SK-N-SH (cell line): ENCODE results near the gene HLA-B. TPM values are rescaled to one million over a fixed set of nuclear protein-coding genes. Genes with fewer than 3 reads are reported as not detected.

ENCODE experiments used
- CTCF ChIA-PET: fragments of 300-600, 350-600 bp; formaldehyde crosslinking; extraction: SDS; loops from one replicate; lab custom pipeline; 2021; lab: Yijun Ruan, JAX
- POLR2A ChIA-PET: fragments of 350-600 bp; sonication (Branson Sonifier 250); formaldehyde crosslinking; extraction: SDS; loops from one replicate; lab custom pipeline; 2020; ENCODE audit warnings: antibody characterized with exemption, inconsistent platforms; lab: Yijun Ruan, JAX
- DNase-seq: peaks from one replicate; pipeline ENCODE4 v3.0.0; 2012
- H2AFZ ChIP-seq: fragments of 200-600 bp; sonication (generic); 2 replicates; pipeline ENCODE4 v1.8.1; 2016; ENCODE audit warnings: antibody characterized with exemption, mild to moderate bottlenecking, low read depth
- H3F3A ChIP-seq: fragments of 200-600 bp; sonication (generic); replicated peaks from 2 replicates; pipeline ENCODE3; 2016; ENCODE audit warnings: antibody characterized with exemption, mild to moderate bottlenecking; ENCODE audit not compliant: insufficient read depth
- H3K27ac ChIP-seq, 2 experiments: fragments of 200-500 bp in 1 of 2; fragments of 200-600 bp in 1 of 2; sonication (Bioruptor generic) in 1 of 2; sonication (generic), shearing (Covaris generic) in 1 of 2; 2 replicates each; pipeline versions ENCODE4 v1.5.1 to v1.6.1; 2014 to 2016; ENCODE audit warnings: low read depth in 2 of 2, inconsistent platforms in 1 of 2, low read length in 1 of 2, mild to moderate bottlenecking in 1 of 2, mixed read lengths in 1 of 2
- H3K27me3 ChIP-seq: fragments of 200-600 bp; sonication (generic), shearing (Covaris generic); 2 replicates; pipeline ENCODE4 v1.6.1; 2016; ENCODE audit warnings: mixed run types; ENCODE audit not compliant: insufficient read depth
- H3K36me3 ChIP-seq, 2 experiments: fragments of 200-500 bp in 1 of 2; fragments of 200-600 bp in 1 of 2; sonication (Bioruptor generic) in 1 of 2; sonication (generic) in 1 of 2; replicated peaks in 1 of 2; 2 replicates each; pipeline versions ENCODE3 to v1.5.1; 2014 to 2016; ENCODE audit warnings: low read length in 1 of 2, mild to moderate bottlenecking in 1 of 2; ENCODE audit not compliant: insufficient read depth in 2 of 2, control insufficient read depth in 1 of 2
- H3K4me1 ChIP-seq, 2 experiments: fragments of 200-500 bp in 1 of 2; fragments of 200-600 bp in 1 of 2; sonication (Bioruptor generic) in 1 of 2; sonication (generic), shearing (Covaris generic) in 1 of 2; 2 replicates each; pipeline versions ENCODE4 v1.5.1 to v1.6.1; 2014 to 2016; ENCODE audit warnings: low read depth in 1 of 2, low read length in 1 of 2, mixed run types in 1 of 2; ENCODE audit not compliant: insufficient read depth in 2 of 2, control insufficient read depth in 1 of 2
- H3K4me2 ChIP-seq: fragments of 200-600 bp; sonication (generic), shearing (Covaris generic); 2 replicates; pipeline ENCODE4 v1.6.1; 2017; ENCODE audit warnings: mixed run types
- H3K4me3 ChIP-seq, 2 experiments: fragments of 200-500 bp in 1 of 2; fragments of 200-600 bp in 1 of 2; sonication (Bioruptor generic) in 1 of 2; sonication (generic), shearing (Covaris generic) in 1 of 2; 2 replicates each; pipeline versions ENCODE4 v1.5.1 to v1.8.1; 2014 to 2016; ENCODE audit warnings: low read depth in 2 of 2, inconsistent platforms in 1 of 2, low read length in 1 of 2, mild to moderate bottlenecking in 1 of 2, mixed read lengths in 1 of 2, moderate library complexity in 1 of 2
- H3K79me2 ChIP-seq: fragments of 200-600 bp; sonication (generic); 2 replicates; pipeline ENCODE4 v1.8.1; 2017; ENCODE audit warnings: mild to moderate bottlenecking; ENCODE audit not compliant: insufficient read depth
- H3K9ac ChIP-seq: fragments of 200-600 bp; sonication (generic); 2 replicates; pipeline ENCODE4 v1.6.1; 2017; ENCODE audit warnings: mixed run types
- H3K9me2 ChIP-seq: fragments of 200-600 bp; sonication (generic); 2 replicates; pipeline ENCODE4 v1.6.1; 2017; ENCODE audit warnings: mixed run types
- H3K9me3 ChIP-seq: fragments of 200-600 bp; sonication (generic); 2 replicates; pipeline ENCODE4 v1.6.1; 2017; ENCODE audit warnings: mixed run types, mild to moderate bottlenecking, moderate library complexity
- H4K20me1 ChIP-seq: fragments of 200-600 bp; sonication (generic); 2 replicates; pipeline ENCODE4 v1.6.1; 2017; ENCODE audit warnings: mild to moderate bottlenecking, mixed run types; ENCODE audit not compliant: insufficient read depth
- CHD2 ChIP-seq: fragments of 150-350 bp; IDR thresholded peaks from 2 replicates; pipeline ENCODE4 v1.6.1; 2018; ENCODE audit warnings: low read length; ENCODE audit not compliant: partially characterized antibody
- EZH2phosphoT487 ChIP-seq: fragments of 200-600 bp; sonication (generic); IDR thresholded peaks from 2 replicates; pipeline ENCODE4 v1.6.1; 2017; ENCODE audit warnings: low read depth, mixed run types, mild to moderate bottlenecking, antibody characterized with exemption, moderate library complexity, borderline replicate concordance
- FOSL2 ChIP-seq: IDR thresholded peaks from 2 replicates; pipeline ENCODE4 v1.4.0; 2012; ENCODE audit warnings: low read depth, mild to moderate bottlenecking, moderate library complexity, borderline replicate concordance
- GATA2 ChIP-seq: sonication (generic); formaldehyde crosslinking; IDR thresholded peaks from 2 replicates; pipeline ENCODE4 v1.5.0; 2020; ENCODE audit warnings: mild to moderate bottlenecking, missing genetic modification reagents
- IRF3 ChIP-seq: fragments of 150-350 bp; IDR thresholded peaks from 2 replicates; pipeline ENCODE4 v1.6.1; 2016; ENCODE audit warnings: mild to moderate bottlenecking, low read depth, low read length
- JUND ChIP-seq: IDR thresholded peaks from 2 replicates; pipeline ENCODE4 v1.4.0; 2012
- MXI1 ChIP-seq: IDR thresholded peaks from 2 replicates; pipeline ENCODE4 v1.6.1; 2012; ENCODE audit warnings: mild to moderate bottlenecking, low read depth, low read length, improper control_type of control experiment
- NFIC ChIP-seq: IDR thresholded peaks from 2 replicates; pipeline ENCODE4 v1.4.0; 2012; ENCODE audit warnings: borderline replicate concordance
- RXRA ChIP-seq: IDR thresholded peaks from 2 replicates; pipeline ENCODE4 v1.4.0; 2012; ENCODE audit warnings: low read depth, mild to moderate bottlenecking, borderline replicate concordance
- SIN3A ChIP-seq: IDR thresholded peaks from 2 replicates; pipeline ENCODE4 v1.6.1; 2012; ENCODE audit warnings: low read depth, mild to moderate bottlenecking, low read length, moderate library complexity, borderline replicate concordance
- TAF1 ChIP-seq: IDR thresholded peaks from 2 replicates; pipeline ENCODE4 v1.6.1; 2012; ENCODE audit warnings: low read depth, mild to moderate bottlenecking, low read length, moderate library complexity, borderline replicate concordance
- TCF12 ChIP-seq: IDR thresholded peaks from 2 replicates; pipeline ENCODE4 v1.4.0; 2012
- TEAD4 ChIP-seq: IDR thresholded peaks from 2 replicates; pipeline ENCODE4 v1.4.0; 2012; ENCODE audit warnings: mild to moderate bottlenecking, borderline replicate concordance; ENCODE audit not compliant: insufficient read depth
- USF1 ChIP-seq: IDR thresholded peaks from 2 replicates; pipeline ENCODE4 v1.4.0; 2012; ENCODE audit warnings: low read depth, borderline replicate concordance
- USF2 ChIP-seq: fragments of 150-350 bp; IDR thresholded peaks from 2 replicates; pipeline ENCODE4 v1.6.1; 2017; ENCODE audit warnings: antibody characterized with exemption, low read length, low read depth, borderline replicate concordance
- YY1 ChIP-seq: IDR thresholded peaks from 2 replicates; pipeline ENCODE4 v1.4.0; 2012; ENCODE audit warnings: low read depth, mild to moderate bottlenecking
- WGBS: methylation state at CpG from one replicate; pipeline ENCODE4 v1.1.6; 2017; ENCODE audit warnings: low lambda C conversion rate; 5-methylcytosine and 5-hydroxymethylcytosine counted together
- polyA plus RNA-seq, 3 experiments: library from polyadenylated mRNA; depleted of rRNA; stranded (reverse); fragments of >200 nt; gene quantifications; 2 replicates each; pipeline ENCODE4 v1.2.3, GENCODE V29; 2012

The HLA-B gene
- polyA plus RNA-seq, 1 of the 3 experiments (the other 2 are of a cell fraction) = 18.7 TPM

DNA sequence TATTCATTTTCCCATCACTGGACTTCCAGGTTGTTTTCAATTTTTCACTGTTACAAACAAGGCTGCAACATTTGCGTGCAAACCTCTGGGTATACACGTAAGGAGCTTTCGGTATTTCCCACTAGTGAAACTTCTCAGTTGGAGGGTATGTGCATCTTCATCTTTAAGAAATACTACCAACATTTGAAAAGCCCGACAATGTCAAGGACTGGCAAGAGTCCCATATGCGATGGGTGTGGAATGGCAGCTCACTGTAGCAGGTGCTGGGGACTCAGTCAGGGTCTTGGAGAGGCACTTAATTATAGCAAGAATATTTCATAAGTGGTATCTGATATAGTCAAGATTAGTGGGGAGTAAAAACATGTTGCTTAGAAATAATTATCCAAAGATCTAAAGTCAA lies 8.9 kb upstream of the HLA-B start:
- CTCF ChIA-PET = interaction anchor here (0.9 to 3.5 kb wide), 20 partner anchors 11 to 234 kb away, joined by 3 to 43 read pairs (median 7); no protein-coding TSS in a partner anchor
- Histone ChIP-seq H3K36me3 (no peaks in the 10 kb centered on the region), H3K9ac (no peak overlapping the region)
- TF ChIP-seq CHD2 (no peak), MXI1 (no peak), GATA2 (CRISPR knock-in tag) (no peak), EZH2phosphoT487 (no peak), TCF12 (no peak), IRF3 (no peak), USF2 (no peak), YY1 (no peak), USF1 (no peak), JUND (no peak), NFIC (no peak), TAF1 (no peak), SIN3A (no peak)
- TF ChIP-seq, all 33 proteins: peak for 0
- WGBS = 9% methylated on average over 5 of the region's 5 CpGs
- Histone ChIP-seq H3K9me3 (no peaks in the 10 kb centered on the region), H3F3A (no peaks in the 10 kb centered on the region), H3K4me2 (no peak overlapping the region), H2AFZ (no peak overlapping the region), H3K79me2 (no peaks in the 10 kb centered on the region), H3K27ac (no peak overlapping the region), H3K9me2 (no peaks in the 10 kb centered on the region), H3K27me3 (peaks cover 43% of the 10 kb centered on the region), H3K4me3 (no peak overlapping the region), H3K4me1 (peaks cover 0 to 2% of the 10 kb centered on the region in 2 experiments; a peak in 1 of 4 replicates), H4K20me1 (no peaks in the 10 kb centered on the region)
- DNase-seq = no peak
- POLR2A ChIA-PET = no interaction called here

DNA sequence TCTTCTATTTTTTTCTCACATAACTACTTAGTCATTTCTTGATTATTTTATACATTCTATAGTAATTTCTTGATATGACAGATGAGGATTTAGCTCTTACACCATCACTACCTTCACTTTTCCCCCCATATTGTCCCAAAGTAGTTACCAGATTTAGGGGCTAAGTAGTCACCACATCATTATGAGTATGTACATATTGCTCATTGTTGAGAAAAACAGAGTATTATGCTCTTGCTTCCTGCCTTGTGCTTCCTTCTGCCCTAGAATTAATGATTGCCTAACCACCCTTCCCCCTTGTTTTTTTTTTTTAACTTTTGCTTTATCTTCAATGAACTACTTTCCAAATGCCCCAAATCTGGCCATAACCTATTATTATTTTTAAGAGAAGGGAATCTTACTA lies 6.8 kb upstream of the HLA-B start:
- no peak overlapping the region for H2AFZ ChIP-seq
- H3K9me3 ChIP-seq = no peaks in the 10 kb centered on the region
- H3F3A ChIP-seq = no peaks in the 10 kb centered on the region
- no peaks in the 10 kb centered on the region for H3K9me2 ChIP-seq
- ChIA-PET CTCF (interaction anchor here (1.2 kb wide), 1 partner anchor 170 kb away, joined by 3 read pairs; no protein-coding TSS in a partner anchor), POLR2A (no interaction called here)
- H3K27me3 ChIP-seq = peaks cover 36% of the 10 kb centered on the region
- H3K9ac ChIP-seq = no peak overlapping the region
- no peak for TF ChIP-seq TEAD4
- TF ChIP-seq GATA2 (CRISPR knock-in tag) = no peak
- TF ChIP-seq FOSL2 = no peak
- TF ChIP-seq RXRA = no peak
- TF ChIP-seq USF2 = no peak
- H3K79me2 ChIP-seq = no peaks in the 10 kb centered on the region
- H4K20me1 ChIP-seq = no peaks in the 10 kb centered on the region
- H3K4me3 ChIP-seq = no peak overlapping the region
- no peak overlapping the region for H3K4me2 ChIP-seq
- no peak for DNase-seq
- H3K4me1 ChIP-seq = peaks cover 0 to 2% of the 10 kb centered on the region in 2 experiments; a peak in 1 of 4 replicates
- H3K27ac ChIP-seq = no peak overlapping the region
- no peaks in the 10 kb centered on the region for H3K36me3 ChIP-seq
